ENCODE measurements around the gene ZHX3. TPM values are rescaled to one million over a fixed set of nuclear protein-coding genes. Genes with fewer than 3 reads are reported as not detected.

The ZHX3 gene
- total RNA-seq, 3 donors from 2014 or later (not counting 1 experiment from before 2014, with no cell fraction given), result 9.0 to 11.8 (median 10.3) TPM

GRCh38 chr20:41261790-41262717, 55.5 kb downstream of the ZHX3 start:
- Histone ChIP-seq H3K27me3 (ENCODE audit: control insufficient read depth, insufficient read depth, low read length) (no peaks in the 10 kb centered on the region), H3K36me3 (ENCODE audit: control insufficient read depth, insufficient read depth, low read length) (no peaks in the 10 kb centered on the region), H3K27ac (ENCODE audit: low read length) (no peak overlapping the region), H3K4me3 (ENCODE audit: low read length) (no peak overlapping the region), H3K9me3 (ENCODE audit: control insufficient read depth, insufficient read depth, low read length) (no peaks in the 10 kb centered on the region), H3K4me1 (ENCODE audit: control insufficient read depth, insufficient read depth, low read length) (no peaks in the 10 kb centered on the region)
- Mint-ChIP-seq H3K27me3 (ENCODE audit: low read depth in 2 of 2) (no peaks in the 10 kb centered on the region), H3K36me3 (no peaks in the 10 kb centered on the region), H3K27ac (no peak overlapping the region), H3K9me3 (no peaks in the 10 kb centered on the region), H3K4me3 (no peak overlapping the region), H3K4me1 (no peaks in the 10 kb centered on the region)
- DNase-seq (no peak), ATAC-seq (no peak)
- intact Hi-C loops (cut with micrococcal nuclease), result no loop called here
- TF ChIP-seq CTCF (IDR thresholded peaks at IDR 0.05), result no peak
- 86% methylated on average over 2 of the region's 2 CpGs for WGBS (ENCODE audit: insufficient coverage)

- no peak overlapping the region for H3K27ac Mint-ChIP-seq
- no peak overlapping the region for H3K4me3 Mint-ChIP-seq
- no peaks in the 10 kb centered on the region for H3K27me3 Mint-ChIP-seq (ENCODE audit: low read depth in 2 of 2)
- H3K9me3 ChIP-seq (ENCODE audit: control insufficient read depth, insufficient read depth, low read length), result no peaks in the 10 kb centered on the region
- ATAC-seq, result no peak
- H3K4me1 ChIP-seq (ENCODE audit: control insufficient read depth, insufficient read depth, low read length), result no peaks in the 10 kb centered on the region
- intact Hi-C loops (cut with micrococcal nuclease), result no loop called here
- H3K9me3 Mint-ChIP-seq, result no peaks in the 10 kb centered on the region
- H3K27ac ChIP-seq (ENCODE audit: low read length), result no peak overlapping the region
- H3K4me1 Mint-ChIP-seq, result no peaks in the 10 kb centered on the region
- DNase-seq, result no peak
- H3K27me3 ChIP-seq (ENCODE audit: control insufficient read depth, insufficient read depth, low read length), result no peaks in the 10 kb centered on the region
- H3K36me3 Mint-ChIP-seq, result no peaks in the 10 kb centered on the region
- no peak overlapping the region for H3K4me3 ChIP-seq (ENCODE audit: low read length)
- no peaks in the 10 kb centered on the region for H3K36me3 ChIP-seq (ENCODE audit: control insufficient read depth, insufficient read depth, low read length)
- no peak for TF ChIP-seq CTCF (IDR thresholded peaks at IDR 0.05)
Observed at GRCh38 chr20:41261260-41261659, 56.3 kb downstream of the ZHX3 start.

GRCh38 chr20:41260734-41261220, 56.8 kb downstream of the ZHX3 start:
- Mint-ChIP-seq H3K27me3 (ENCODE audit: low read depth in 2 of 2) (no peaks in the 10 kb centered on the region), H3K36me3 (no peaks in the 10 kb centered on the region), H3K4me1 (no peaks in the 10 kb centered on the region), H3K9me3 (no peaks in the 10 kb centered on the region), H3K4me3 (no peak overlapping the region), H3K27ac (no peak overlapping the region)
- Histone ChIP-seq H3K4me3 (ENCODE audit: low read length) (no peak overlapping the region), H3K36me3 (ENCODE audit: control insufficient read depth, insufficient read depth, low read length) (no peaks in the 10 kb centered on the region), H3K27ac (ENCODE audit: low read length) (no peak overlapping the region), H3K9me3 (ENCODE audit: control insufficient read depth, insufficient read depth, low read length) (no peaks in the 10 kb centered on the region), H3K27me3 (ENCODE audit: control insufficient read depth, insufficient read depth, low read length) (no peaks in the 10 kb centered on the region), H3K4me1 (ENCODE audit: control insufficient read depth, insufficient read depth, low read length) (no peaks in the 10 kb centered on the region)
- DNase-seq (no peak), ATAC-seq (no peak)
- 100% methylated on average over 1 of the region's 1 CpG for WGBS (ENCODE audit: insufficient coverage)
- intact Hi-C loops (cut with micrococcal nuclease), result no loop called here
- no peak for TF ChIP-seq CTCF (IDR thresholded peaks at IDR 0.05)
